Mesodermal cell (in vitro differentiated cells): ENCODE results near the gene FIBCD1.

ENCODE experiments used
- H3K27ac ChIP-seq: 2 replicates; pipeline ENCODE4 v1.7.0; 2013; ENCODE audit warnings: mild to moderate bottlenecking, low read depth, low read length, moderate library complexity; ENCODE audit not compliant: severe bottlenecking
- H3K36me3 ChIP-seq: 2 replicates; pipeline ENCODE4 v1.7.1; 2013; ENCODE audit warnings: mild to moderate bottlenecking, low read length, moderate library complexity; ENCODE audit not compliant: control insufficient read depth, insufficient read depth
- H3K4me1 ChIP-seq: one replicate; pipeline ENCODE4 v1.7.1; 2013; ENCODE audit warnings: mild to moderate bottlenecking, low read length; ENCODE audit not compliant: insufficient read depth, control insufficient read depth, poor library complexity, severe bottlenecking
- H3K4me3 ChIP-seq: 2 replicates; pipeline ENCODE4 v1.7.0; 2013; ENCODE audit warnings: low read length, control low read depth, mild to moderate bottlenecking; ENCODE audit not compliant: insufficient read depth, poor library complexity, severe bottlenecking; ENCODE audit errors: extremely low read depth
- H3K9me3 ChIP-seq: 2 replicates; pipeline ENCODE4 v1.7.1; 2013; ENCODE audit warnings: mild to moderate bottlenecking, low read length, moderate library complexity; ENCODE audit not compliant: control insufficient read depth
- WGBS, 2 experiments: methylation state at CpG; one replicate each; pipeline ENCODE4 v1.1.5; 2013; ENCODE audit warnings: missing lambda C conversion rate in 2 of 2; ENCODE audit not compliant: insufficient coverage in 2 of 2; 5-methylcytosine and 5-hydroxymethylcytosine counted together

Gene FIBCD1

GRCh38 chr9:130982636-130983358 is 43.8 kb upstream of the FIBCD1 start:
- H3K9me3 ChIP-seq: no peaks in the 10 kb centered on the region
- no peaks in the 10 kb centered on the region for H3K36me3 ChIP-seq
- 90% methylated on average over 22 to 25 of the region's 25 CpGs for WGBS, 2 experiments
- no peaks in the 10 kb centered on the region for H3K4me1 ChIP-seq
- no peak overlapping the region for H3K4me3 ChIP-seq
- no peak overlapping the region for H3K27ac ChIP-seq

DNA sequence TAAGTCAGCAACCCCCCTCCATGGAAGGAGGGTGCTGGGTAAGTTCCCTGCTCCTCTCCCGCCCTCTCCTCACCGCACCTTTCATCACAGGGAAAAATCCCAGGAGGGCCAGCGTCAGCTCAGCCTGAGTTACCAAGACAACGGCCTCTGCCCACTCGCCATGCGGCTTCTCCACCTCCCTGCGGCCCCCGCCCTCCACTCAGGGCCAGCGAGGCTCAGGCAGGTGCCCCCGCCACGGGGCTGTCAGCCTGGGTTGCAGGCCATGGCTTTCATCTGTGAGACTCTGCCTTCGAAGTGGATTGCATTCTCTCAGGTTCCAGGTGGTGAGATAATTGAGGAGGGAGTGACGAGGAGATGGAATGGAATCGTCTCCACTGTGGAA is 42.7 kb upstream of the FIBCD1 start:
- no peak overlapping the region for H3K27ac ChIP-seq
- no peaks in the 10 kb centered on the region for H3K4me1 ChIP-seq
- WGBS, 2 experiments: 79 to 86% methylated on average over 7 to 14 of the region's 14 CpGs
- H3K4me3 ChIP-seq: no peak overlapping the region
- no peaks in the 10 kb centered on the region for H3K36me3 ChIP-seq
- H3K9me3 ChIP-seq: no peaks in the 10 kb centered on the region

DNA sequence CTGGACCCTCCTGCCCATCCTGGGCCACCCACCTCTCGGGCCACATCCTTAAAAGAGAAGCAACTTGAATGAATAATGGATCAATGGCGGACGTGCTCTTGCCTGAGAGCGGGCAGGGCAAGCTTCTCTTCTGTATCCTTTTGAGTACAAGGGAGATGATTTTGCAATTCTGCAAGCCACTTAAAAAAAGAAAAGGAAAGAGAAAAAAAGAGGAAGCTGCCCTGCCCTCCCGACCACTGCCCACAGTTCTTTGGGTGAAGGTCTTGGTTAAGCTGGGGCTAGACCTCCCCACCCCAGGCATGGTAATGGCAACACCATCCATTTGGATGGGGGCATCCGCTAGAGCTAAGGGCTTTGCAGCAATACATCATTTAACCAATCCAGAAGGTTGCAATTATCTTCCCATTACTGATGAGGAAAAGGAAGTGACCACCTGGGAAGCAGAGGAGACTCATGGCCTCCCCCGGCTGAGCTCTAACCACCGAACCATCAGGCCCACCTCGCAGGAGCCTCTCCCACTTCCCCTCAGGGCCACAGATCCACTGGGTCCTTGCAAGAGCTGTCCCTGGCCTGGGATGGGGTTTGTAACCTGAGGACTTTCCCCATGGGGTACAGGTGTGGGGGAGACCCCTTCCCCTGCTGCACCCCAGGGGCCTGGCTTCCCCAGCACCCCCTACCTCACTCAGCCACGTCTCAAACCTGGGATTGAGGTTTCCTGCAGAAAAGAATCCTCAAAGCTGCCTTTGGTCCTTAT is 42.1 kb upstream of the FIBCD1 start:
- Histone ChIP-seq H3K27ac (no peak overlapping the region), H3K36me3 (no peaks in the 10 kb centered on the region), H3K9me3 (no peaks in the 10 kb centered on the region), H3K4me3 (no peak overlapping the region), H3K4me1 (no peaks in the 10 kb centered on the region)
- WGBS, 2 experiments: 91 to 97% methylated on average over 3 to 8 of the region's 10 CpGs

GRCh38 chr9:130980526-130980925 is 41.5 kb upstream of the FIBCD1 start:
- WGBS, 2 experiments: 92 to 95% methylated on average over 9 to 16 of the region's 16 CpGs
- H3K27ac ChIP-seq: no peak overlapping the region

DNA sequence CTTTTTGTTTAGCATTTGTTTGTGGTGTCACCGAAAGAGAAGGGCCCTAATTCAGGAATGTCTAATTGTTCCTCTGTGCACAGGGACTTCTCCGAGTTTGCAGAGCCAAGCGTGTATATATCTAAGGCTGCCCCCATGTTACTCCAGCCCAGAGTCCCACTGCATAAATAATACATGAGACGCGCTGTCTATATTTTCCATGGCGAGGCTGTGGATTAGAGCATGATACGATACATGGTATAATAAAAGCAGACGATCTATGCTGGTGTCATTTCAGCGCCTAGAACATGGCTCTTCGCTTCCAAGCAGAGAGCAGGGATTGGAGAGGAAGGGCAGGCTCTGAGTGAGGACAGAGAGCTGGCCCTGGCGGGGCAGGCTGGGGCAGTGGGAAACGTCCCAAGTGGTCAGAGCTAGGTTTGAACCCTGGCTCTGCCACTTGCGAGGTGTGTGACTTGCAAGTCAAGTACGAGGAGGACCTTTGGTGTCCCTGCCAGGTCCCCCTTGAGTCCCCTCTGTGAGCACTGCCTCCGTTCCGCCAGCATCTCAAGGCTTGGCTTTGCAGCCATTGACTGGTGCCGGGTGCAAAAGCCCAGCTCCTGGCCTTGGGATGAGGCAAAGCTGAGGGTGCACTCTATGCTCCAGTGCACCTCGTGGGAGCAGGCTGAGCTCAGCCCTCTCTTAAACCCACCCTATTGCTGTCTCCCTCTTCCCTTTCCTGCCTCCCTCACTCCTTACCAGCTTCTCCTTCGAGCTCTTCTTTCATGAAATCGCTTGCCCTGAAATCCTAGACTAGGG is 40.7 kb upstream of the FIBCD1 start:
- Histone ChIP-seq H3K27ac (no peak overlapping the region), H3K4me3 (no peak overlapping the region), H3K4me1 (no peaks in the 10 kb centered on the region), H3K36me3 (no peaks in the 10 kb centered on the region), H3K9me3 (no peaks in the 10 kb centered on the region)
- 90 to 92% methylated on average over 17 to 20 of the region's 20 CpGs for WGBS, 2 experiments

More at GRCh38 chr9:130980526-130980925, 41.5 kb upstream of the FIBCD1 start:
- H3K36me3 ChIP-seq: no peaks in the 10 kb centered on the region
- H3K4me1 ChIP-seq: no peaks in the 10 kb centered on the region
- H3K4me3 ChIP-seq: no peak overlapping the region
- no peaks in the 10 kb centered on the region for H3K9me3 ChIP-seq

GRCh38 chr9:130977811-130978221 is 38.8 kb upstream of the FIBCD1 start:
- no peaks in the 10 kb centered on the region for H3K36me3 ChIP-seq
- H3K4me1 ChIP-seq: no peaks in the 10 kb centered on the region
- H3K27ac ChIP-seq: no peak overlapping the region
- no peaks in the 10 kb centered on the region for H3K9me3 ChIP-seq
- no peak overlapping the region for H3K4me3 ChIP-seq
- whole genome bisulfite sequencing, 2 experiments: 77 to 87% methylated on average over 12 to 16 of the region's 16 CpGs

DNA sequence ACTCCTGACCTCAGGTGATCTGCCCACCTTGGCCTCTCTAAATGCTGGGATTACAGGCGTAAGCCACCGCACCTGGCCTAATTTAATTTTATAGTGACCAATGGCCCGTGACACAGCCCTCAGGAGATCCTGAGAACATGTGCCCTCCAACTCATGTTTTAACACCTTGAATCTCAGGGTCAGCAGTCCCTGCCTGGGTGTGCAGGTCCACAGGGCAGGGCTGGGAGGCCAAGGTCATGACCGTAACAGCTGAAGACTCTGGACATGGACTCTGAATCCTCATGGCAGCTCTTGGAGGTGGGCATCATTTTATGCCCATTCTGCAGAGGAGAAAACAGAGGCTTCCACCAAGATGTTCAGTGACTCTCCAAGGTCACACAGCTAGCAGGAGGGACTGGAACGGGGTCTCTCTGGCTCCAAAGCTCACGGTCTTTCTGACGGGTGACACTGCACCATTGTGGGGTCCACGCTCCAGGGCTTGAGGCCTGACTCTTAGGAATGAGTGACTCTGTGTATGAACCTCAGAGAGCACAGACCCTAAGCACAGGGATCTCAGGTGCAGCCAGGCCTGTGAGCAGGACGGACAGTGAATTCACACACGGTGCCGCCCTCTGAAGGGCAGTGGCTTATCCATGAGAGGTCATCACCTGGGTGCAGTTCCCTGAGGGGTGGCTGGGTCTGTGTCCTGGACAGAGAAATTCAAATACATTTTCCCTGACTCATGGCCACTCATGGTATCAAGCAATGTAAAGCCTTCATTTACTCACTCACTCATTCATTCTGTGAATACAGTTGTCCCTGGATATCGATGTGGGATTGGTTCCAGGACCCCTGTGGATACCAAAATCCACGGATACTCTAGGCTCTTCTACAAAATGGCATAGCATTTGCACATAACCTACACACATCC is 37.1 kb upstream of the FIBCD1 start:
- Histone ChIP-seq H3K4me1 (no peaks in the 10 kb centered on the region), H3K9me3 (no peaks in the 10 kb centered on the region), H3K4me3 (no peak overlapping the region), H3K36me3 (no peaks in the 10 kb centered on the region), H3K27ac (no peak overlapping the region)
- 94 to 98% methylated on average over 9 to 12 of the region's 13 CpGs for WGBS, 2 experiments

- Histone ChIP-seq H3K4me3 (no peak overlapping the region), H3K27ac (no peak overlapping the region), H3K36me3 (no peaks in the 10 kb centered on the region), H3K4me1 (no peaks in the 10 kb centered on the region), H3K9me3 (no peaks in the 10 kb centered on the region)
- 84 to 100% methylated on average over 2 to 4 of the region's 5 CpGs for WGBS, 2 experiments
Observed at GRCh38 chr9:130975156-130975555, 36.1 kb upstream of the FIBCD1 start.

DNA sequence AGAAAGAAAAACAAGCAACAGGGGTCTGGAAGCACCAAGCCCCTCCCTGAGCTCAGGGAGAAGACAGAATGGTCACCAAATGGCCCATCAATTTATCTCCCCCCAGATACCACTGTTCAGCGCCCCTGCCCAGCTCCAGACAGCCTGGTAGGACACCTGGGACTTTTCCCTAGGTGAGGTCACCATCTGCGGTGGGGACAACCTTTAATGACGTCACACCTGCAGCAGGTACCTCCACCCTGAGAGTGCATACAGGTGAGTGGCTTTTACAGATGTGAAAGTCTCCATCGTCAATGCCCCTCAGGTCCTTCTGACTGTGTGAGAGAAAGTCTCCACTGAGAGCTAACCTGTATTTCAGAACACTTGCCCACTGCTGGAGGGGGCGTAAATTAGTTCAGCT is 35.6 kb upstream of the FIBCD1 start:
- WGBS, 2 experiments: 86 to 100% methylated on average over 2 to 3 of the region's 5 CpGs
- Histone ChIP-seq H3K27ac (no peak overlapping the region), H3K4me3 (no peak overlapping the region), H3K9me3 (no peaks in the 10 kb centered on the region), H3K36me3 (no peaks in the 10 kb centered on the region), H3K4me1 (no peaks in the 10 kb centered on the region)

GRCh38 chr9:130973686-130974281 is 34.7 kb upstream of the FIBCD1 start:
- Histone ChIP-seq H3K27ac (no peak overlapping the region), H3K9me3 (no peaks in the 10 kb centered on the region), H3K4me3 (no peak overlapping the region), H3K36me3 (no peaks in the 10 kb centered on the region), H3K4me1 (no peaks in the 10 kb centered on the region)
- WGBS, 2 experiments: 82 to 84% methylated on average over 20 to 21 of the region's 21 CpGs
